Retina (tissue), 1 donor: Measurements from ENCODE around the gene TRA2B.

ENCODE experiments used
- DNase-seq: peaks from one replicate; pipeline ENCODE4 v3.0.0-alpha.2; 2016

Gene TRA2B

DNA sequence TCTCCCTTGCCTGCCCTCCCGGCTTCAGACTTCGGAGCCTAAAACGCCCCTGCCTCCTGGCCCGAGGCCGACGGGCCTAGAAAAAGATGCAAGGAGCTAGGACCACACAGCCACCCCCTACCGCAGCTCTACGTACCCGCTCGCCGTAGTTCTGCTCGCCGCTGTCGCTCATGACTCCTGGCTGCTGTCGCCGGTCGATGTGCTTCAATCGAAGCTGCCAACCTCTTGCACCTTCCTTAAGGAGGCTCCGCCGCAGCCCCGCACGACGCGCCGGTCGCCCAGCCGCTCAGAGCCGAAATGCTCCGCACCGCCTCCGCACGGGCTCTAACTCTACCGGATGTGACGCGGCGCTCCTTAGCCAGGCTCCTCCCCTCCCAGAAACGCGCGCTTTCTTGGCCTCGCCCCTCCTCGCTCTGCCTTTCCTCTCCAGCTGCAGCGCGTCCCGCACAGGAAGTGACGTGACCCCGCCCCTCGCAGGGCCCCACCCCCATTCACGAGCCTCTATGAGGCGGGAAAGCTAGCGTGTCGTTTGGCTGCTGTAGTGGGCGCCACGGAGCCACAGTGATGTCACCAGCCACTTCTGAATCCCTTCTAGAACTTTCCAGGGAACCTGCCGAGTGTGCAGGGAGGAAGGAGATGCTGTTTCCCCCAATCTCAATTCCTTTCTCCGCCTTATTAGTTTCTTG lies at the start of gene TRA2B:
TRA2B (minus strand) TSS at position 326 of the 686 bp plus-strand sequence; CDS start at position 172, 154 bp downstream.
- peak; percentile 99 for DNase-seq

DNA sequence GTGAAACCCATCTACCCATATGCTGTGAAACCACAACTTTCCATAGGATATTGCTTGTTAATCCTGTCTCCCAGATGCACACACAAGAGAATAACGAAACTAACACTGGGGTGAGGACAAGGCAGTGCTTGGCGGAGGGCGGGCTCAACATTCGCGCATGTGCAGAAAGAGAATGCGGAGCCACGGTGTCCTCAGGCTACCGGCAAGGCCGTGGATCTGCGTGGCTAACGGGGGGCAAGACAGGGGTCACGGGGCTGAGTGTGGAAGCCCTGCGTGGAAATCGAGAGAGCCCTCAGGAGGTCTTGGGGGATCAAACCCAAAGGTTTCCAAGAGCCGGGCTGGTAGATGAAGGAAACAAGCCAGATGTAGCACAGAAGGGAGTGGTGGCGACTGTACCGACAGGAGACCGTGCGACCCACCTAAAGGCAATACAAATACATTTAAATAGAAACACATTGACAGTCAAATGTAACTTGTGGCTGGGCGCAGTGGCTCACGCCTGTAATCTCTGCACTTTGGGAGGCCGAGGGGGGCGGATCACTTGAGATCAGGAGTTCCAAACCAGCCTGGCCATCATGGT lies 48.5 kb upstream of the TRA2B start:
- no peak for DNase-seq

DNA sequence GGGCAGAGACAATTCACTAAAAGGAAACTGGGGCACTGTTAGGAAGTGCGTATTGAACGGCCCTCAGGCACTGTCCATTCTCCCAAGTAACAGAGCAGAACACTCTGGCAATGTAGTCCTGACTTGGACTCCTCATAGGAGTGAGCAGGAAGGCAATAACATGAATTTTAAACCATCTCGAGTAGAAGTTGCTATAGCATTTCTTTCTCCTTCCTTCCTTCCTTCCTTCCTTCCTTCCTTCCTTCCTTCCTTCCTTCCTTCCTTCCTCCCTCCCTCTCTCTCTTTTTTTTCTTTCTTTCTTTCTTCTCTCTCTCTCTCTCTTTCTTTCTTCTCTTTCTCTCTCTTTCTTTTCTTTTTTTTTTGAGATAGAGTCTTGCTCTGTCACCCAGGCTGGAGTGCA lies 46.4 kb upstream of the TRA2B start:
- DNase-seq: no peak

DNA sequence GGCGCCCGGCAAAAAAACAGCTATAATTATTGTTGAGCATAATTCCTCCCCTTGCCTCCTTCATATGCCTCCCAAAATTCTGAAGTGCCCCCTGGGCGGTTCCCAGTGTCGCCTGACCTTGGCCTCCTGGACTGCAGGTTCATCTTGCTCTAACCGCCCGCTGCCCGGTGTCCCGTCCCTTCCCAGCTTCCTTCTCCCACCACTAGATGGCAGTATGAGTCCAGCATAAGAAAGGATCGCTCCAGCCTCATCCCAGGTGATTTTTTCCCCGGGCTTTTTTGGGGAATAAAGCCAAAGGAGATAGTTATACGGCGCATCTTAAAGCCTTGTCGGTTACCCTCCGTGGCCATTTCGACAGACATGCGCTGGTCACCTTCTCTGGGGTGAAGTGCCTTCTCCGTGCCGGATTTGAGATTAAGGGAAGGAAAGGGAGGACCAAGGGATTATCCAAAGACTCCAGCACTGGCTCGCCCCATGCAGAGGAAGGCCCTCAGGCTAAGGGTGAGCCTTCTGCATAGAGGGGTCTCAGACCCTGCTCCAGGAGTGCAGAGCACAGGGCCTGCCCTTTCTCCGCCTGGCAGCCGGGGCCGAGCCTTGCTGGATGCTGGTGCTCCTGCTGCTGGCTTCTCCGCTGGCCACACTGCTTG lies 45.8 kb upstream of the TRA2B start:
- peak; percentile 86 for DNase-seq

DNA sequence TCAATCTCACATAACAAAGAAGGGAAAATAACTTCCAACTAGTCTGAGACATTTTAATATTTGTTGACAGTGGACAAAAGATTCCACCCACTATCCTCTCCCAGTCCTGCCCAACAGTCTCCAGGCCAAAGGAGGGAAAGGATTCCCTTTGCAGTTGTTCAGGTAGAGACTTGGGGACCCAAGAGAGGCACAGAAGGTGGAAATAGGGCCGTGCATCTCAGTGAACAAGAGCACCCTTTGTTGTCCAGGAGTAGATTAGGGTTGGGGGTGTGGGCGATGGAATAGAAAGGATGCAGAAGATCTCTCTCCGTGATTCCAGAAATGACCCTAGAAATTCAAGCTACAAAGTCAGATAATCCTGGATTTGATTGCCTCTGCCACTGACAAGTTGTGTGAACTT lies 44.8 kb upstream of the TRA2B start:
- no peak for DNase-seq

DNA sequence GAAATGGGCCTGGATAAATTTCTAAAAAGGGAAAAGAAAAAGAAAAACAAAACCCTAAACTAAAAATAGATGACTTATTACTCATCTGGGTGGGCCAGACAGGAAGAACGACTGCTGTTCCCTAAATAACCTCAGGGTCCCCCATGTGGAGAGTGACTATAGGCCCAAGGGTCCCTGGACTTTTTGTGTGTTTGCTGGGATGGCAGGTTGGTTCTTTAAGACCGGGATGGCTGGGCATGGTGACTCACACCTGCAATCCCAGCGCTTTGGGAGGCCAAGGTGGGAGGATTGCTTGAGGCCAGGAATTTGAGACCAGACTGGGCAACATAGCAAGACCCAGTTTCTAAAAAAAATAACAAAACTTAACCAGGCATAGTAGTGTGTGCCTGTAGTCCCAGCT lies 43.8 kb upstream of the TRA2B start:
- no peak for DNase-seq

DNA sequence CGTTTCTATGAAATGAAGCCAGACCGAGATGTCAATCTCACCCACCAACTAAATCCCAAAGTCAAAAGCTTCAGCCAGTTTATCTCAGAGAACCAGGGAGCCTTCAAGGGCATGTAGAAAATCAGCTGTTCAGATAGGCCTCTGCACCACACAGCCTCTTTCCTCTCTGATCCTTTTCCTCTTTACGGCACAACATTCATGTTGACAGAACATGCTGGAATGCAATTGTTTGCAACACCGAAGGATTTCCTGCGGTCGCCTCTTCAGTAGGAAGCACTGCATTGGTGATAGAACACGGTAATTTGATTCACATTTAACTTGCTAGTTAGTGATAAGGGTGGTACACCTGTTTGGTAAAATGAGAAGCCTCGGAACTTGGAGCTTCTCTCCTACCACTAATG lies 41.9 kb upstream of the TRA2B start:
- no peak for DNase-seq

DNA sequence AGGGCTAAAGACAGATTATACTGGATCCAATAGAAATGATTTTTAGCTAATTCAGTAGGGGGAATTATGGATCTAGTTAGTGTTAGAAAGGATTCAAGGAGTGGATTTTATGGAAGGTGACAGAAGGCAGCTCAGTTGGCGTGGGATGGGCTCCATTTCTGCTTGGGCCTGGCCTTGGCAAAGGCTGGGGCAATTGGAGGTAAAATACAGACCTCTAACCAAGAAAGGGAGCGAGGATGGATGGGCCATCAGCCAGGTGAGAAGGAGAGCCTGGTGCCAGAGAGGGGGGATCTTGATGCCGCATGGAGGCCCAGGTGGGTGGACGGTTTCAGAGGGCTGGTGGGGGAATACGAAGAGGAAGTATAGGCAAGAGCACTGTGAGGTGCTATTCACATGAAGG lies 40.7 kb upstream of the TRA2B start:
- no peak for DNase-seq

DNA sequence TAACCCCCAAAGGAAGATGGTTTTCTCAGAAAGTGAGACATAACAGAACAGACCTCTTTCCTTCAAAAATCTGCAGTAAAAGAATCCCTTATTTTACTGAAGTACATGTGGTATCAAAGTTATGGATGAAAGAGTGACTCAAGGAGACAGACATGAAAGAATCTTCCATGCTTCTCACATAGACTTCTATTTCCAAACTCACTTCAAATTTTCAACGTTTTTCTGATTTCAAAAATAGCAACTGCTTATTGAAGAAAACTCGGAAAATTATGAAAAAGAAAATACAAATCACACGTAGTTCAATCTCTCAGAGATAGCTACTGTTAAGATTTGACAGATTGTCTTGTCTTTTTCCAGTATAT lies 39.8 kb upstream of the TRA2B start:
- no peak for DNase-seq

DNA sequence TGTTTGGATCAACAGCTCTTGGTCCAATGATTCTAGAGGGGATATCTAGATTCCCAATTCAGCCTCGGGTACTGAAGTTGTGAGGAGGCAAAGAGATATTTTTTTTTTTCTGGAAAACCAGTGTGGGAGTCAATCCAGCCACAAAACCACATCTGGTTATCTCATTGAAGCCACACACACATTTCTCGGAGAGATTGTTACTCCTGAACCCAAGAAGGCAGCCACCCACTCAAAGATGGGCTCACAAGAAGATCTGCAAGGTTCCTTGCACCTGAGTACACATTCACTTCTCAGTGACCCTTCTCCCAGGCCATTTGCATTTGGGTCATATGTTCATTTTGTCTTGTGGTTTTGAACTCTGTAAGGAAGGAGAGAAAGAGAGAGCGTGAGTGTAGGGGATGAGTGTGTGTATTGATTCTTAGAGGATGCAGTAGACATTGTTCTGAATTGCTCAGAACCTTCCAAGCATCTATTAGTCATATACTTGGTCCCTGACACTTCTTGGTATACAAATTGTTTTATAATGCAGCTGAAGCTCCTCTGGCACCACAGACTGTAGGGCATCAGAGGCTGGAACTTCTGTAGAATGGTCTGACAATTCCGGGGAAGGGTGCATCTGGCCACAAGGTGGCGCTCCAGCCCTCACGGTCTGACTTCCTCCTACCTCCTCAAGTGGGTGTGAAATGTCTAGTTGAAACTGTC lies 39.3 kb upstream of the TRA2B start:
- peak; percentile 73 for DNase-seq

DNA sequence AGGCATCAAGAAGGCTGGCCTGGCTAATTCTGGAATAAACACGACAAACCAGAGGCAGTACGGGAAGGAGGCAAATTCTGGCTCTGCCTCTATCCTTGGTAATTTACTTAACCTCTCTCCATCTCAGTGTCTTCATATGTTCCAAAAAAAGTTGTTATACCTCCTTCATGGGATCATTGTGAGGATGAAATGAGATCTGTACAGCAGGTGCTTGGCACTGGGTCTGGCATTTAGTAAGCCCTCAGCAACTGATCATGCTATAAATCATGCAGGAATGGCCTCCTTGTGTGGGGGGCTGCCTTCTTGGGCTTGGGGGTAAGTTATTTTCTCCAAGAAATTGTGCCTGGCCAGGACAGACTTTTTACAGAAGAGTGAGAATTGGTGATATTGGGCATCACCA lies 38.3 kb upstream of the TRA2B start:
- no peak for DNase-seq

DNA sequence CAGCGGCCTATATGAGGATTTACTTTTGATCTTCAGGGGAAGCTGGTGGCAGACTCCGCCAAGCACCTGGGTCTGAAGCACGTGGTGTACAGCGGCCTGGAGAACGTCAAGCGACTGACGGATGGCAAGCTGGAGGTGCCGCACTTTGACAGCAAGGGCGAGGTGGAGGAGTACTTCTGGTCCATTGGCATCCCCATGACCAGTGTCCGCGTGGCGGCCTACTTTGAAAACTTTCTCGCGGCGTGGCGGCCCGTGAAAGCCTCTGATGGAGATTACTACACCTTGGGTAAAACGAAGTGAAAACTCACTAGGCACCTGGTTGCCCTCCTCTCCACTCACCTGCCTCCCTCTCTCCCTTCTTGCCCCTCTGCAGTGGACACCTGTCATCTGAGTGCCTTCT lies 33.8 kb upstream of the TRA2B start:
- no peak for DNase-seq

DNA sequence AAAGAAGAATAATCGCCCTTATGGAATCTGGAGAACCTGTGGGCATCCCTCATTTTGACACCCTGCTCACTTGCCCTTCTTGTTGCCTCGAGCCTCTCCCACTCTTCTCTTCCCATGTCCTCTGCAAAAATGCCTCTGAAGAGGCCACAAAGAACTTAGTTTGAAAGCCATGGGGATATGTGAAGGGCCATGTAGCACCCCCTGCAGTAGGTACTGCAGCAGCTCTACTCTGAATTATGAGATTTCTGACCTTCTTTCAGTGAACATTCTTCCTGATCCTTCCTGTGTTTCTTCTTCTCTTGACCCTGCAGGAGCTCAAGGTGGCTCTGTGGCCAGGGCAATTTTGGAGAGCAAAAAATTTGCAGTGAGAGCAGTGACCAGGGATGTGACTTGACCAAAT lies 30.4 kb upstream of the TRA2B start:
- DNase-seq: no peak

DNA sequence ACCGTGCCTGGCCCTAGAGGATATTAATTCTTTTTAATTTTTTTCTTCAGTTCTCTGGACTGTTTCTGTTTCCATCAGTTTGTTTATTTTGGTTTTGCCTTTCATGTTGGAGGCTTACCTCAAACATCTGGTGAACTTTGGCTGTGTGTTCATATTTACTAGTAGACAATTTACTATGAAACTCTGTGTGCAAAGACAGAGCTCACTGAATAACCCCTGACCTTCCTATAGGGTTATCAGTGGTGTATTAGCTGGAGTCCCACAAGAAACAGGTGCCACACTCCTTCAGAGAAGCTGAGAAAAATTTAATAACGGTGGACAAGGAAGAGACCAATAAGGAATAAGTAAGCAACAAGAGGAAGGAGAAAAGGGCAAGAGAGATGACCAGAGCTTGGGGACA lies 28.8 kb upstream of the TRA2B start:
- no peak for DNase-seq

DNA sequence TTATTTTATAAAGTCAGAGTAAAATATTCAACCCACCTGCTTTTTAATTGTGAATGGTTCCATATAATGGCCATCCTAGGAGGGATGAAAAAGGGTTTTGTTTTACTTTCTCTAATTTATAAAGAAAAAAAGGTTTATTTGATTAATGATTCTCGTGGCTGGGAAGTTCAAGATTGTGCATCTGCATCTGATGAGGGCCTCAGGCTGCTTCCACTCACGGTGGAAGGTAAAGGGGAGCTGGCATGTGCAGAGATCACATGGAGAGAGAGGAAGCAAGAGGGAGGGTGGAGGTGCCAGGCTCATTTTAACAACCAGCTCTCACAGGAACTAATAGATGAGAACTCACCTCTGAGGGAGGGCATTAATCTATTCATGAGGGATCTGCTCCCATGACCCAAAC lies 27.7 kb upstream of the TRA2B start:
- DNase-seq: no peak

DNA sequence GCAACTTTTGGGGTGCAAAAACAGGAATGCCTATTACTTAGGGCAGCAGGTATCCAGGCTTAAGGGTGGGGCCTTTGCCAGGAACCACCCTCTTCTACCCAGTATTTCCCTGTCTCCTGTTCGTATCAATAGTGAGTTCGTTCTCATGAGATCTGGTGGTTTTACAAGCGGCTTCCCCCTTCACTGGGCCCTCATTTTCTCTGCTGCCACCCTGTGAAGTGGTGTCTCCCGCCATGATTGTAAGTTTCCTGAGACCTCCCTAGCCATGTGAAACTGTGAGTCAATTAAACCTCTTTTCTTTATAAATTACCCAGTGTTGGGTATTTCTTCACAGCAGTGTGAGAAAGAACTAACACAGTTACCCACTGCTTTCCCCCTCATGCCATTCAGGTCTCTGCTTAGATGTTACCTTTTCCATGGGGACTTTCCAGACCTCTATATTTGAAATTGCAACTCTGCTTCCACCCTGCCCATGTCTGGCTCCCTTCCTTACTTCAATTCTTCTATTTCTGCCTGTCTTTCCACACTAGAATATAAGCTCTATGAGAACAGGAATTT lies 23.9 kb upstream of the TRA2B start:
- no peak for DNase-seq

DNA sequence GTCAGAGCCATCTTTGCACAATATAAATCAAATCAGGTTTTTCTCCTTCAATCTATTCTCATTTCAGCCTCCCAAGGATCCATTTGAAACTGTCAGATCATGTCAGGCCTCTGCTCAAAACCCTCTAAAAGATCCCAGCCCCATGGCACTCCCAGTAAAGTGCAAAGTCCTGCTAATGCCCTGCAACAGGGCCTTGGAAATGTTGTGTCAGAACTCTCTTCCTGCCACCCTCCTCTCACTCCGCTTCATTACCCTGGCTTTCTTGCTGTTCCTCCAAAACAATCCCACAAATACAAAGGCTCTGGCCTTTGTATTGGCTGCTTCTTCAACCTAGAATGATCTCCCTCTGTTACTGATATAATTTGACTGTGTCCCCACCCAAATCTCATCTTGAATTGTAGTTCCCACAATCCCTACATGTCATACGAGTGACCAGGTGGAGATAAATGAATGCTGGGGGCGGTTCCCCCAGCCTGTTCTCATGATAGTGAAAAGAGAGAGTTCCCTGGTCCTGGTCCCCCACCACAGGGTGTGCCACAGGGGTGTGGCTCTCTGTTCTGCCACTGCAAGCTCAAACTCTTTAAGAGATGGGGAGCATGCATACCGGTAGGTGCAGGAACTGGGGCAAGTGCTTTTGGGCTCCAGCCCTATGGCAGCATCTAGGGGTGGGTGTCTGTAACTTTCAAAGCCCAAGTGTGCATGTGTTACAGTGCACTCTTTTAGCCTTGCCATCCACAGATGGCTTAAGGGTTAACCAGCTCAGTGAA lies 22.9 kb upstream of the TRA2B start:
- DNase-seq: no peak

DNA sequence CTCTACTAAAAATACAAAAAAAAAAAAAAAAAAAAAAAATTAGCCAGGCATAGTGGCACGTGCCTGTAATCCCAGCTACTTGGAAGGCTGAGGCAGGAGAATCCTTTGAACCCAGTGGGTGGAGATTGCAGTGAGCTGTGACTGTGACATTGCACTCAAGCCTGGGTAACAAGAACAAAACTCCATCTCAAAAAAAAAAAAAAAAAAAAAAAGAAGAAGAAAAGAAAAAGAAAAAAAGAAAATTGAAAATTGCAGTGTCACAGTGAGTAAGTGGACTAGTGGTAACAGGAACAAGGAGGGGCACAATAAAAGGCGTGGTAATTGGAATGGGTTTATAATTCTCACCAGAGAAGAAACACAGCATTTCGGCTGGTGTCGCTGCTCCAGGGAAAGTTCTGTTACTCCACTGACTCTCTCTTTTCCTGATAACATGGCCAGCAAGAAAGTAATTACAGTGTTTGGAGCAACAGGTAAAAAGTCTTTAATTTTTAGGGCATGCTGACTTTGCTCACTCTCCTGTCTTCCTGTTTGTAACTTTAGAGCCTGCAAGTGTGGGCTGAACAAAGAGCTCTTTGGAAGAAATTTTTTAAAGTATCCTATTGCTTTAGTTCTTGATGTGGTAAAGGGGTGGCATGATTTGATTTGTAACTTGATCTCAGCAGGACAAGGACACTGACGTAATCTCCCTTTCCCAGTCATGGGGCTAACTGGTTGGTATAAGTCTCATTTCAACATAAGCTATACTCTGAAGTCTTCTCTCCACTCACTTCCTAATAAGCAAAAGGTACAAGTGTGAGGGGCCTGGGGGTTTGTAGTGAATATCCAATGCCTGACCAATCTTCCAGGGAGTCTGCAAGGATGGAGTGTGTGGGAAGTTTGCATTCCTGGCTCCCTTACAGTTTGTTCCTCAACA lies 22.1 kb upstream of the TRA2B start:
- no peak for DNase-seq

DNA sequence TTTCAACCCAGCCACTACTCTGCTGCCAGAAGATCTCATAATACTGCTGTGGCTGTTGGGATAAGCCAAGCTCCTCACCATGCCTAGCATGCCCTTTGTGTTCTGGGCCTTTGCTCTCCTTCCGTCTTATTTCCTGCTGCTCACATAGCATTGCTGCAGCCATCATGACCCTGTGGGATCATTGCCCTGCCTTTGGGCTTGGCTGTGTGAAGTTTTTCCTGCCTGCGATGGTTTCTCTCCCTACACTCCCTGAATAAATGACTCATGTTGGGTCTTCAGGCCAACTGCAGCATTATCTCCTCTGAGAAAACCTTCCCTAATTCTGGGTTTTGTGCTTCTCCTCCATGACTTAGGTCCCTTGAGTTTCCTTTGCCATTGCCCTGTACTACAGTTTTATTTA lies 20.8 kb upstream of the TRA2B start:
- DNase-seq: no peak

DNA sequence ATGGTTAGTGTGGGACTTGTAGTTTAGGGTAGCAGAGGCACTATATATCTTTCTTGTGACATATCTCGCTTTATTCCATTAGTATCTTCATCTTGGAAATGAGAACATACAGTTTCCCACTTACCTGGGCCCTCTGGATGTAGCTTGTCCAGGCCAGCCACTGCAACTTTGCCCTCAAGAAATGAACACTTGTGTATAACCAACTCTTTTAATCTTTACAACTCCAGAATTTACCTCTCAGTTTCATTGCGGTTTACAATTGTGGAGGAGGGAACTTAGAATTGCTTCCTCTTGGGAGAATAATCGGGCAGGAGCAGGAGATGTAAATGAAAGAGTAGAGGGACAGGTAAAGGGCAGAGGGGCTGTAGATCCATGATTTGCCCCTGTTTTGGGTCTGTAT lies 18.4 kb upstream of the TRA2B start:
- DNase-seq: no peak

DNA sequence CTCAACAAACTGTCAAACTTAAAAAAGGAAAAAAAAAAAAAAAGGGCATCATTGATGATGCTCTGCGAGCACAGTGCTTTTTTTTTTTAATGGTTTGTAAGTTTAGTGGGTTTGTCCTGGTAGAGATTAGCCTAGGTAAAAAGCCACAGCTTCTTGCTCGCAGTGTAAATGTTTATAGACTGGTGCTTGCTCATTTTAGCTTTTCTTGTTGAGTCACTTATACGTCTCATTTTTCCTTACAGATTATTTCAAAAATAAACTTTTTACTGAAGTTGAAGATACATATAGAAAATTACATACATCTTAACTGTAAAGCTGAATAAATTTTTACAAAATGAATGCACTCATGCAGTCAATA lies 16.5 kb upstream of the TRA2B start:
- DNase-seq: no peak

DNA sequence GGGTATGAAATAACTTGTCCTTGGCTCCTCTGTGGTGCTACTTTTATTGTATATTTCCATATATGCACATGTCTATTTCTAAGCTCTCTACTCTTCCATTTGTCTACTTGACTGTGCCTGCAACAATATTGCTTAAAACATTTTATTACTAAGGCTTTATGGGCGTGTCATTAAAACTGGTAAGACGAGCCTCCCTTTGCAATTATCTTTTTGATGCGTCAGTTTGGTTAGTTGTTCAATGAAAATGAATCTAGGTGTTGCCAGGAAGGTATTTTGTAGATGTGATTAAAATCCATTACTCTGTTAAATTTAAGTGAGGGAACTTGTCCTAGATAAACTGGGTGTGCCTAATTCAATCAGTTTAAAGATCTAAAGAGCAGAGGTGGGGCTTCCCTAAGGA lies 12.9 kb upstream of the TRA2B start:
- no peak for DNase-seq
